IMR-90 (cell line): ENCODE results near the gene SESN3. TPM values are rescaled to one million over a fixed set of nuclear protein-coding genes. Genes with fewer than 3 reads are reported as not detected.

Experiments used
- ATAC-seq: fragments of 200-7000 bp; cut with Tn5 transposase; 2 replicates; pipeline ENCODE4 v1.9.1; 2020; ENCODE audit warnings: low read depth, mild to moderate bottlenecking, moderate library complexity
- BruUV-seq: library from RNA; stranded (reverse); fragments of 400-500 nt; replicated peaks from 2 replicates; lab custom pipeline; 2021; lab: Mats Ljungman, UMichigan
- CTCF ChIA-PET: fragments of 300-600 bp; formaldehyde crosslinking; extraction: SDS; loops from one replicate; lab custom pipeline; 2021; ENCODE audit warnings: antibody characterized with exemption; lab: Yijun Ruan, JAX
- POLR2A ChIA-PET: fragments of 300-600 bp; sonication (Branson Sonifier 250); formaldehyde crosslinking; loops from one replicate; lab custom pipeline; 2022; ENCODE audit warnings: antibody characterized with exemption; ENCODE audit not compliant: unreplicated experiment; lab: Charles Lee
- DNase-seq: peaks from one replicate; pipeline ENCODE4 v3.0.0; 2013
- H2AFZ ChIP-seq: replicated peaks from 2 replicates; pipeline ENCODE3; 2013; ENCODE audit warnings: low read length, mild to moderate bottlenecking; ENCODE audit not compliant: poor library complexity
- H2AK5ac ChIP-seq: 2 replicates; pipeline ENCODE4 v1.6.1; 2013; ENCODE audit warnings: low read depth, low read length, inconsistent platforms
- H2AK9ac ChIP-seq: replicated peaks from 2 replicates; pipeline ENCODE3; 2013; ENCODE audit warnings: mild to moderate bottlenecking, low read depth, low read length, moderate library complexity; ENCODE audit not compliant: poor library complexity
- H2BK120ac ChIP-seq: 2 replicates; pipeline ENCODE4 v1.6.1; 2013; ENCODE audit warnings: low read depth, low read length, inconsistent platforms
- H2BK15ac ChIP-seq: 3 replicates; pipeline ENCODE4 v1.6.1; 2013; ENCODE audit warnings: low read depth, low read length, inconsistent platforms
- H2BK20ac ChIP-seq: 2 replicates; pipeline ENCODE4 v1.6.1; 2013; ENCODE audit warnings: low read depth, mild to moderate bottlenecking, inconsistent platforms, low read length, moderate library complexity
- H2BK5ac ChIP-seq: 2 replicates; pipeline ENCODE4 v1.6.1; 2013; ENCODE audit warnings: mild to moderate bottlenecking, low read depth, low read length, inconsistent platforms; ENCODE audit not compliant: poor library complexity, severe bottlenecking
- H3K14ac ChIP-seq: replicated peaks from 2 replicates; pipeline ENCODE4 v1.6.1; 2013; ENCODE audit warnings: low read depth, low read length, inconsistent platforms
- H3K18ac ChIP-seq: 2 replicates; pipeline ENCODE4 v1.6.1; 2013; ENCODE audit warnings: low read depth, low read length, control low read depth
- H3K23ac ChIP-seq: 2 replicates; pipeline ENCODE4 v1.6.1; 2013; ENCODE audit warnings: low read depth, low read length, inconsistent platforms
- H3K27ac ChIP-seq: 2 replicates; pipeline ENCODE4 v1.5.1; 2013; ENCODE audit warnings: mild to moderate bottlenecking, control low read depth, low read length; ENCODE audit not compliant: insufficient read depth
- H3K27me3 ChIP-seq: 2 replicates; pipeline ENCODE4 v1.6.1; 2013; ENCODE audit warnings: low read length; ENCODE audit not compliant: control insufficient read depth, insufficient read depth
- H3K36me3 ChIP-seq: 2 replicates; pipeline ENCODE4 v1.6.1; 2013; ENCODE audit warnings: low read length, mixed read lengths; ENCODE audit not compliant: control insufficient read depth, insufficient read depth
- H3K4ac ChIP-seq: 2 replicates; pipeline ENCODE4 v1.6.1; 2013; ENCODE audit warnings: low read depth, low read length, inconsistent platforms
- H3K4me1 ChIP-seq: 2 replicates; pipeline ENCODE4 v1.6.1; 2013; ENCODE audit warnings: low read length, mixed read lengths; ENCODE audit not compliant: control insufficient read depth, insufficient read depth
- H3K4me2 ChIP-seq: 2 replicates; pipeline ENCODE4 v1.6.1; 2013; ENCODE audit warnings: low read depth, mild to moderate bottlenecking, control low read depth, low read length, moderate library complexity
- H3K4me3 ChIP-seq: 2 replicates; pipeline ENCODE4 v1.5.1; 2013; ENCODE audit warnings: low read depth, mild to moderate bottlenecking, control low read depth, low read length, moderate library complexity; ENCODE audit not compliant: insufficient read depth
- H3K56ac ChIP-seq: 2 replicates; pipeline ENCODE4 v1.6.1; 2013; ENCODE audit warnings: low read length, inconsistent platforms; ENCODE audit not compliant: insufficient read depth; ENCODE audit errors: extremely low read depth
- H3K79me1 ChIP-seq, 2 experiments: 2 replicates each; pipeline ENCODE4 v1.6.1; 2013; ENCODE audit warnings: low read length in 2 of 2, inconsistent platforms in 1 of 2, low read depth in 1 of 2
- H3K9ac ChIP-seq: 2 replicates; pipeline ENCODE4 v1.6.1; 2013; ENCODE audit warnings: low read depth, low read length, control low read depth
- H3K9me1 ChIP-seq: 2 replicates; pipeline ENCODE4 v1.6.1; 2013; ENCODE audit warnings: low read length, inconsistent platforms; ENCODE audit not compliant: insufficient read depth
- H3K9me3 ChIP-seq: 2 replicates; pipeline ENCODE4 v1.6.1; 2013; ENCODE audit warnings: low read length; ENCODE audit not compliant: control insufficient read depth, insufficient read depth
- H4K20me1 ChIP-seq: 2 replicates; pipeline ENCODE4 v1.6.1; 2013; ENCODE audit warnings: low read length, inconsistent platforms; ENCODE audit not compliant: insufficient read depth
- H4K5ac ChIP-seq: 2 replicates; pipeline ENCODE4 v1.6.1; 2013; ENCODE audit warnings: mild to moderate bottlenecking, low read depth, low read length, control low read depth
- H4K8ac ChIP-seq, 2 experiments: 2 replicates each; pipeline ENCODE4 v1.6.1; 2013; ENCODE audit warnings: low read depth in 2 of 2, low read length in 2 of 2, control low read depth in 1 of 2, inconsistent platforms in 1 of 2
- H4K91ac ChIP-seq: 2 replicates; pipeline ENCODE4 v1.6.1; 2013; ENCODE audit warnings: low read depth, low read length, inconsistent platforms; ENCODE audit not compliant: insufficient read depth
- CEBPB ChIP-seq: IDR thresholded peaks from 2 replicates; pipeline ENCODE4 v1.6.1; 2012; ENCODE audit warnings: low read depth, low read length, improper control_type of control experiment
- CTCF ChIP-seq: conservative IDR thresholded peaks from 2 replicates; pipeline ENCODE4 v1.5.1; 2012; ENCODE audit warnings: mild to moderate bottlenecking, low read depth, low read length, improper control_type of control experiment
- FOS ChIP-seq: fragments of 150-350 bp; IDR thresholded peaks from 2 replicates; pipeline ENCODE4 v1.6.1; 2016; ENCODE audit warnings: low read depth, low read length
- MAZ ChIP-seq: IDR thresholded peaks from 2 replicates; pipeline ENCODE4 v1.6.1; 2012; ENCODE audit warnings: low read depth, mild to moderate bottlenecking, low read length, improper control_type of control experiment, moderate library complexity, borderline replicate concordance
- MXI1 ChIP-seq: IDR thresholded peaks from 2 replicates; pipeline ENCODE4 v1.6.1; 2012; ENCODE audit warnings: low read depth, mild to moderate bottlenecking, low read length, moderate library complexity, borderline replicate concordance
- NFE2L2 ChIP-seq: fragments of 150-350 bp; IDR thresholded peaks from 2 replicates; pipeline ENCODE4 v1.6.1; 2016; ENCODE audit warnings: low read depth, mild to moderate bottlenecking, low read length
- POLR2A ChIP-seq: IDR thresholded peaks from 2 replicates; pipeline ENCODE4 v1.6.1; 2012; ENCODE audit warnings: mild to moderate bottlenecking, low read depth, low read length
- RAD21 ChIP-seq: IDR thresholded peaks from 2 replicates; pipeline ENCODE4 v1.6.1; 2012; ENCODE audit warnings: low read length, improper control_type of control experiment
- RCOR1 ChIP-seq: IDR thresholded peaks from 2 replicates; pipeline ENCODE4 v1.6.1; 2012; ENCODE audit warnings: mild to moderate bottlenecking, low read length, improper control_type of control experiment; ENCODE audit not compliant: insufficient replicate concordance
- SMC3 ChIP-seq: fragments of 150-350 bp; IDR thresholded peaks from 2 replicates; pipeline ENCODE4 v1.6.1; 2016; ENCODE audit warnings: low read depth, mild to moderate bottlenecking, antibody characterized with exemption, low read length, moderate library complexity
- USF2 ChIP-seq: fragments of 150-350 bp; IDR thresholded peaks from 2 replicates; pipeline ENCODE4 v1.6.1; 2017; ENCODE audit warnings: mild to moderate bottlenecking, antibody characterized with exemption, low read length, low read depth
- WGBS, 2 experiments: methylation state at CpG; one replicate each; pipeline versions ENCODE4 v1.1.5 to v1.1.7; 2013; ENCODE audit warnings: missing lambda C conversion rate in 2 of 2; ENCODE audit not compliant: insufficient read length in 1 of 2; ENCODE audit errors: extremely low coverage in 2 of 2; 5-methylcytosine and 5-hydroxymethylcytosine counted together
- dilution Hi-C: fragments of 300-500 bp; cut with HindIII; formaldehyde crosslinking; loops from one replicate; pipeline ENCODE4 v1.14.3; 2018; ENCODE audit warnings: low sequenced_read_pairs; ENCODE audit not compliant: unreplicated experiment
- in situ Hi-C: fragments of 300-500 bp; cut with MboI; formaldehyde crosslinking; loops from 3 replicates; pipeline ENCODE4 v1.14.3; 2019; ENCODE audit warnings: low sequenced_read_pairs, inconsistent platforms, mixed read lengths
- intact Hi-C: fragments of 100-400 bp; cut with micrococcal nuclease; formaldehyde crosslinking; loops from 2 replicates; pipeline ENCODE4 v1.10.0; 2022
- polyA plus RNA-seq, 3 experiments: library from polyadenylated mRNA; depleted of rRNA; stranded (reverse); fragments of >200 nt; gene quantifications; 2 replicates each; pipeline ENCODE4 v1.2.3, GENCODE V29; 2012; ENCODE audit warnings: low replicate concordance in 1 of 3
- total RNA-seq: library from RNA; depleted of rRNA; stranded (reverse); fragments of >200 nt; gene quantifications from 2 replicates; pipeline ENCODE4 v1.2.3, GENCODE V29; 2012

The SESN3 gene
- total and polyA plus RNA-seq, 2 of the 4 experiments (the other 2 are of a cell fraction), result 2.0 to 7.7 TPM

GRCh38 chr11:95239871-95240649 lies 9.1 kb upstream of the SESN3 start:
- BruUV-seq, result no TSS peak
- Histone ChIP-seq H3K18ac (no peak overlapping the region), H2AK9ac (no peak overlapping the region), H3K27ac (no peak overlapping the region), H3K9ac (no peak overlapping the region), H3K56ac (no peak overlapping the region), H4K5ac (no peak overlapping the region), H2AFZ (no peak overlapping the region), H4K20me1 (no peaks in the 10 kb centered on the region), H4K91ac (no peak overlapping the region), H3K36me3 (no peaks in the 10 kb centered on the region), H3K79me1 (no peaks in the 10 kb centered on the region), H3K14ac (no peak overlapping the region), H4K8ac (no peak overlapping the region), H3K4ac (no peak overlapping the region), H3K27me3 (peaks cover 1% of the 10 kb centered on the region), H2AK5ac (no peak overlapping the region), H2BK15ac (no peak overlapping the region), H3K4me1 (no peaks in the 10 kb centered on the region), H3K23ac (no peak overlapping the region), H2BK120ac (no peak overlapping the region), H2BK20ac (no peak overlapping the region), H3K4me2 (no peak overlapping the region), H2BK5ac (no peak overlapping the region), H3K4me3 (no peak overlapping the region), H3K9me1 (no peaks in the 10 kb centered on the region), H3K9me3 (no peaks in the 10 kb centered on the region)
- in situ Hi-C loops, result no loop called here
- ChIA-PET CTCF (no interaction called here), POLR2A (no interaction called here)
- DNase-seq (no peak), ATAC-seq (no peak)
- 100% methylated on average over 1 of the region's 5 CpGs; no CpG with 5 or more reads in 1 of the 2 experiments for WGBS, 2 experiments
- dilution Hi-C loops, result no loop called here
- intact Hi-C loops, result no loop called here
- TF ChIP-seq MAZ, result no peak
- no peak for TF ChIP-seq POLR2A
- TF ChIP-seq MXI1, result no peak
- no peak for TF ChIP-seq CTCF
- no peak for TF ChIP-seq SMC3
- no peak for TF ChIP-seq CEBPB
- TF ChIP-seq RCOR1, result no peak
- no peak for TF ChIP-seq FOS
- TF ChIP-seq NFE2L2, result no peak
- TF ChIP-seq RAD21, result no peak
- no peak for TF ChIP-seq USF2
